Stimulated activated naive CD8-positive, alpha-beta T cell treated with anti-CD3 and anti-CD28 coated beads, Interleukin-15, Interleukin-2, amounts not matched to agents 100 ng/mL and 50 ng/mL, for 24 hours (primary cell): ENCODE data around the gene CCNJL.

Experiments used
- H3K27ac Mint-ChIP-seq: one replicate; pipeline ENCODE4 v1.8.0; 2021; ENCODE audit warnings: mild to moderate bottlenecking, mixed read lengths
- H3K27me3 Mint-ChIP-seq: one replicate; pipeline ENCODE4 v1.8.0; 2021; ENCODE audit warnings: mixed read lengths
- H3K36me3 Mint-ChIP-seq: one replicate; pipeline ENCODE4 v1.8.0; 2021; ENCODE audit warnings: low read depth, mixed read lengths
- H3K4me1 Mint-ChIP-seq: one replicate; pipeline ENCODE4 v1.8.0; 2021; ENCODE audit warnings: low read depth, mixed read lengths
- H3K4me3 Mint-ChIP-seq: one replicate; pipeline ENCODE4 v1.8.0; 2021; ENCODE audit warnings: mild to moderate bottlenecking, mixed read lengths
- H3K9me3 Mint-ChIP-seq: one replicate; pipeline ENCODE4 v1.8.0; 2021; ENCODE audit warnings: mixed read lengths

Gene CCNJL

GRCh38 chr5:160213537-160213936, 98.8 kb downstream of the CCNJL start:
- Mint-ChIP-seq H3K36me3 (no peaks in the 10 kb centered on the region), H3K27me3 (peaks cover 4% of the 10 kb centered on the region), H3K27ac (no peak overlapping the region), H3K9me3 (no peaks in the 10 kb centered on the region), H3K4me3 (no peak overlapping the region), H3K4me1 (no peaks in the 10 kb centered on the region)

GRCh38 chr5:160211352-160211751, 101.0 kb downstream of the CCNJL start:
- no peak overlapping the region for H3K4me3 Mint-ChIP-seq
- H3K9me3 Mint-ChIP-seq = no peaks in the 10 kb centered on the region
- H3K36me3 Mint-ChIP-seq = no peaks in the 10 kb centered on the region
- H3K27ac Mint-ChIP-seq = no peak overlapping the region
- H3K4me1 Mint-ChIP-seq = no peaks in the 10 kb centered on the region
- H3K27me3 Mint-ChIP-seq = no peaks in the 10 kb centered on the region

- Mint-ChIP-seq H3K27me3 (no peaks in the 10 kb centered on the region), H3K36me3 (no peaks in the 10 kb centered on the region), H3K4me3 (no peak overlapping the region), H3K27ac (no peak overlapping the region), H3K4me1 (no peaks in the 10 kb centered on the region), H3K9me3 (no peaks in the 10 kb centered on the region)
Measured at GRCh38 chr5:160210606-160211005, 101.8 kb downstream of the CCNJL start.

- no peak overlapping the region for H3K27ac Mint-ChIP-seq
- H3K4me1 Mint-ChIP-seq = no peaks in the 10 kb centered on the region
- H3K9me3 Mint-ChIP-seq = no peaks in the 10 kb centered on the region
- no peak overlapping the region for H3K4me3 Mint-ChIP-seq
- H3K36me3 Mint-ChIP-seq = no peaks in the 10 kb centered on the region
- H3K27me3 Mint-ChIP-seq = no peaks in the 10 kb centered on the region
Measured at GRCh38 chr5:160209917-160210316, 102.4 kb downstream of the CCNJL start.

GRCh38 chr5:160207061-160207460, 105.3 kb downstream of the CCNJL start:
- Mint-ChIP-seq H3K27me3 (no peaks in the 10 kb centered on the region), H3K36me3 (no peaks in the 10 kb centered on the region), H3K4me1 (no peaks in the 10 kb centered on the region), H3K27ac (no peak overlapping the region), H3K4me3 (no peak overlapping the region), H3K9me3 (no peaks in the 10 kb centered on the region)
